GM23338 (cell line): ENCODE results near the gene ZMYND8. TPM values are rescaled to one million over a fixed set of nuclear protein-coding genes. Genes with fewer than 3 reads are reported as not detected.
"Not testable (repeated sequence)": the region's sequence is repeated elsewhere in the genome, so short reads cannot be mapped to it uniquely, and the experiment has no call there.

Source experiments
- ATAC-seq: fragments of 200-7000 bp; cut with Tn5 transposase; 3 replicates; pipeline ENCODE4 v1.9.1; 2020
- DNase-seq: peaks from one replicate; pipeline ENCODE4 v3.0.0-alpha.2; 2015; ENCODE audit warnings: low spot score
- H2AFZ ChIP-seq: fragments of 200-600 bp; sonication (generic); 2 replicates; pipeline ENCODE4 v1.8.0; 2016; ENCODE audit warnings: antibody characterized with exemption, mild to moderate bottlenecking, moderate library complexity
- H3F3A ChIP-seq: fragments of 200-600 bp; sonication (generic); replicated peaks from 2 replicates; pipeline ENCODE4 v1.8.0; 2017; ENCODE audit warnings: antibody characterized with exemption, mixed run types, low read depth
- H3K27ac ChIP-seq: fragments of 200-600 bp; sonication (generic); 2 replicates; pipeline ENCODE4 v1.6.1; 2016; ENCODE audit warnings: low read depth
- H3K27me3 ChIP-seq: fragments of 200-600 bp; sonication (generic); 2 replicates; pipeline ENCODE4 v1.8.0; 2016; ENCODE audit warnings: mild to moderate bottlenecking, mixed run types, moderate library complexity; ENCODE audit not compliant: insufficient read depth
- H3K36me3 ChIP-seq: fragments of 200-600 bp; sonication (generic); 2 replicates; pipeline ENCODE4 v1.8.0; 2016; ENCODE audit warnings: mild to moderate bottlenecking; ENCODE audit not compliant: insufficient read depth
- H3K4me1 ChIP-seq: fragments of 200-600 bp; sonication (generic); 2 replicates; pipeline ENCODE4 v1.8.0; 2016; ENCODE audit warnings: mild to moderate bottlenecking, moderate library complexity; ENCODE audit not compliant: insufficient read depth
- H3K4me2 ChIP-seq: fragments of 200-600 bp; sonication (generic); 2 replicates; pipeline ENCODE4 v1.7.1; 2017; ENCODE audit warnings: mixed run types
- H3K4me3 ChIP-seq: fragments of 200-600 bp; sonication (generic); 2 replicates; pipeline ENCODE4 v1.6.1; 2016; ENCODE audit warnings: mixed run types
- H3K79me2 ChIP-seq: fragments of 200-600 bp; sonication (generic); replicated peaks from 2 replicates; pipeline ENCODE4 v1.8.0; 2017; ENCODE audit warnings: mild to moderate bottlenecking; ENCODE audit not compliant: insufficient read depth
- H3K9me2 ChIP-seq: fragments of 200-600 bp; sonication (generic); 2 replicates; pipeline ENCODE4 v1.8.0; 2017; ENCODE audit not compliant: insufficient read depth
- H4K20me1 ChIP-seq: fragments of 200-600 bp; sonication (generic); replicated peaks from 2 replicates; pipeline ENCODE4 v1.8.0; 2017; ENCODE audit warnings: mild to moderate bottlenecking; ENCODE audit not compliant: insufficient read depth
- H3K27ac Mint-ChIP-seq: 2 replicates; pipeline ENCODE4 v1.8.0; 2020; ENCODE audit warnings: inconsistent platforms, mild to moderate bottlenecking, moderate library complexity, mixed read lengths
- H3K27me3 Mint-ChIP-seq: 3 replicates; pipeline ENCODE4 v1.8.0; 2022; ENCODE audit warnings: low read depth, mild to moderate bottlenecking, moderate library complexity, mixed read lengths, inconsistent platforms; ENCODE audit not compliant: insufficient read depth, poor library complexity
- H3K36me3 Mint-ChIP-seq: 3 replicates; pipeline ENCODE4 v1.8.0; 2021; ENCODE audit warnings: low read depth, mild to moderate bottlenecking, inconsistent platforms, moderate library complexity, mixed read lengths
- H3K4me1 Mint-ChIP-seq: 3 replicates; pipeline ENCODE4 v1.8.0; 2020; ENCODE audit warnings: mild to moderate bottlenecking, inconsistent platforms, mixed read lengths
- H3K4me3 Mint-ChIP-seq: 3 replicates; pipeline ENCODE4 v1.8.0; 2021; ENCODE audit warnings: moderate library complexity, mild to moderate bottlenecking, inconsistent platforms, mixed read lengths
- H3K9me3 Mint-ChIP-seq: 3 replicates; pipeline ENCODE4 v1.8.0; 2020; ENCODE audit warnings: moderate library complexity, mild to moderate bottlenecking, inconsistent platforms, mixed read lengths
- polyA plus RNA-seq: library from polyadenylated mRNA; unstranded; fragments of >200 nt; fragmentation: Nextera tagmentation; extraction: Ambion mirVana; gene quantifications from 2 replicates; pipeline ENCODE4 v1.2.1, GENCODE V29; 2016
- total RNA-seq: library from RNA; depleted of rRNA; stranded (reverse); fragments of >200 nt; shearing (Covaris generic); gene quantifications from 2 replicates; pipeline ENCODE4 v1.2.3, GENCODE V29; 2014
- TF ChIP-seq, protein P1 (sequence below): fragments of 250-450 bp; sonication (Bioruptor Pico); IDR thresholded peaks from 2 replicates; pipeline ENCODE4 v1.5.0; 2020; ENCODE audit warnings: mild to moderate bottlenecking, moderate library complexity

The ZMYND8 gene
- total and polyA plus RNA-seq, 2 experiments from 2014 or later = 70.9 to 128 TPM

DNA sequence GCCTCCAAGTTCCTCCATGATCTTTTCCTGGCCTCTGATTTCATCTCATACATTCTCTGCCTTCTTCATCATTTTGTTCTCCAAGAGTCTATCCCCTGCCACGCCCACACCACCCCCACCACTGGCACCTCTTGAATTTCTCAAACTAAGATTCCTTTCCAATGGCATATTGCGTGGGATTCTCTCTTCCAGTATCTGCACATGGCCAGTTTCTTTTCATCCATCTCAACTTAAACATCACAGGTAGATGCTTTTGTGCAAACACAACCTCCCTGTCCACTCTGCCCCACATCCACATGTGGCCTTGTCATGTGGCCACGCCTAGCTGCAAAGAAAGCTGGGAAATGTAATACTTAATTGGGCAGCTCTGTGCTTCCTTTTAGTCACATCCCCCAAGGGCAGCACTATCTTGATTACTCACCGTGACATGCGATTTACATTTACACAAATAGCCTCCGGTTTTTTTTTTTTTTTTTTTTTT lies 33.4 kb upstream of the ZMYND8 start:
- TF ChIP-seq, protein P1, sequence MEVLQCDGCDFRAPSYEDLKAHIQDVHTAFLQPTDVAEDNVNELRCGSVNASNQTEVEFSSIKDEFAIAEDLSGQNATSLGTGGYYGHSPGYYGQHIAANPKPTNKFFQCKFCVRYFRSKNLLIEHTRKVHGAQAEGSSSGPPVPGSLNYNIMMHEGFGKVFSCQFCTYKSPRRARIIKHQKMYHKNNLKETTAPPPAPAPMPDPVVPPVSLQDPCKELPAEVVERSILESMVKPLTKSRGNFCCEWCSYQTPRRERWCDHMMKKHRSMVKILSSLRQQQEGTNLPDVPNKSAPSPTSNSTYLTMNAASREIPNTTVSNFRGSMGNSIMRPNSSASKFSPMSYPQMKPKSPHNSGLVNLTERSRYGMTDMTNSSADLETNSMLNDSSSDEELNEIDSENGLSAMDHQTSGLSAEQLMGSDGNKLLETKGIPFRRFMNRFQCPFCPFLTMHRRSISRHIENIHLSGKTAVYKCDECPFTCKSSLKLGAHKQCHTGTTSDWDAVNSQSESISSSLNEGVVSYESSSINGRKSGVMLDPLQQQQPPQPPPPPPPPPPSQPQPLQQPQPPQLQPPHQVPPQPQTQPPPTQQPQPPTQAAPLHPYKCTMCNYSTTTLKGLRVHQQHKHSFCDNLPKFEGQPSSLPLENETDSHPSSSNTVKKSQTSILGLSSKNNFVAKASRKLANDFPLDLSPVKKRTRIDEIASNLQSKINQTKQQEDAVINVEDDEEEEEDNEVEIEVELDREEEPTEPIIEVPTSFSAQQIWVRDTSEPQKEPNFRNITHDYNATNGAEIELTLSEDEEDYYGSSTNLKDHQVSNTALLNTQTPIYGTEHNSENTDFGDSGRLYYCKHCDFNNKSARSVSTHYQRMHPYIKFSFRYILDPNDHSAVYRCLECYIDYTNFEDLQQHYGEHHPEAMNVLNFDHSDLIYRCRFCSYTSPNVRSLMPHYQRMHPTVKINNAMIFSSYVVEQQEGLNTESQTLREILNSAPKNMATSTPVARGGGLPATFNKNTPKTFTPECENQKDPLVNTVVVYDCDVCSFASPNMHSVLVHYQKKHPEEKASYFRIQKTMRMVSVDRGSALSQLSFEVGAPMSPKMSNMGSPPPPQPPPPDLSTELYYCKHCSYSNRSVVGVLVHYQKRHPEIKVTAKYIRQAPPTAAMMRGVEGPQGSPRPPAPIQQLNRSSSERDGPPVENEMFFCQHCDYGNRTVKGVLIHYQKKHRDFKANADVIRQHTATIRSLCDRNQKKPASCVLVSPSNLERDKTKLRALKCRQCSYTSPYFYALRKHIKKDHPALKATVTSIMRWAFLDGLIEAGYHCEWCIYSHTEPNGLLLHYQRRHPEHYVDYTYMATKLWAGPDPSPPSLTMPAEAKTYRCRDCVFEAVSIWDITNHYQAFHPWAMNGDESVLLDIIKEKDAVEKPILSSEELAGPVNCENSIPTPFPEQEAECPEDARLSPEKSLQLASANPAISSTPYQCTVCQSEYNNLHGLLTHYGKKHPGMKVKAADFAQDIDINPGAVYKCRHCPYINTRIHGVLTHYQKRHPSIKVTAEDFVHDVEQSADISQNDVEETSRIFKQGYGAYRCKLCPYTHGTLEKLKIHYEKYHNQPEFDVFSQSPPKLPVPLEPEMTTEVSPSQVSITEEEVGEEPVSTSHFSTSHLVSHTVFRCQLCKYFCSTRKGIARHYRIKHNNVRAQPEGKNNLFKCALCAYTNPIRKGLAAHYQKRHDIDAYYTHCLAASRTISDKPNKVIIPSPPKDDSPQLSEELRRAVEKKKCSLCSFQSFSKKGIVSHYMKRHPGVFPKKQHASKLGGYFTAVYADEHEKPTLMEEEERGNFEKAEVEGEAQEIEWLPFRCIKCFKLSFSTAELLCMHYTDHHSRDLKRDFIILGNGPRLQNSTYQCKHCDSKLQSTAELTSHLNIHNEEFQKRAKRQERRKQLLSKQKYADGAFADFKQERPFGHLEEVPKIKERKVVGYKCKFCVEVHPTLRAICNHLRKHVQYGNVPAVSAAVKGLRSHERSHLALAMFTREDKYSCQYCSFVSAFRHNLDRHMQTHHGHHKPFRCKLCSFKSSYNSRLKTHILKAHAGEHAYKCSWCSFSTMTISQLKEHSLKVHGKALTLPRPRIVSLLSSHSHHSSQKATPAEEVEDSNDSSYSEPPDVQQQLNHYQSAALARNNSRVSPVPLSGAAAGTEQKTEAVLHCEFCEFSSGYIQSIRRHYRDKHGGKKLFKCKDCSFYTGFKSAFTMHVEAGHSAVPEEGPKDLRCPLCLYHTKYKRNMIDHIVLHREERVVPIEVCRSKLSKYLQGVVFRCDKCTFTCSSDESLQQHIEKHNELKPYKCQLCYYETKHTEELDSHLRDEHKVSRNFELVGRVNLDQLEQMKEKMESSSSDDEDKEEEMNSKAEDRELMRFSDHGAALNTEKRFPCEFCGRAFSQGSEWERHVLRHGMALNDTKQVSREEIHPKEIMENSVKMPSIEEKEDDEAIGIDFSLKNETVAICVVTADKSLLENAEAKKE (CRISPR knock-in tag) = no peak
- no peaks in the 10 kb centered on the region for H3K79me2 ChIP-seq
- Mint-ChIP-seq H3K4me1 (no peaks in the 10 kb centered on the region; the same call in 1 of the 3 replicates), H3K4me3 (no peak overlapping the region), H3K27ac (no peak overlapping the region), H3K9me3 (no peaks in the 10 kb centered on the region; the same call in 2 of the 3 replicates), H3K36me3 (peaks cover 5% of the 10 kb centered on the region), H3K27me3 (peaks cover 10% of the 10 kb centered on the region)
- no peak overlapping the region for H2AFZ ChIP-seq
- H3K4me1 ChIP-seq = no peaks in the 10 kb centered on the region
- H3K9me2 ChIP-seq = no peaks in the 10 kb centered on the region; the same call in 1 of the 2 replicates
- DNase-seq = no peak
- H3K27ac ChIP-seq = no peak overlapping the region
- H3F3A ChIP-seq = no peaks in the 10 kb centered on the region
- ATAC-seq = no peak
- no peak overlapping the region for H3K4me2 ChIP-seq
- no peaks in the 10 kb centered on the region for H3K27me3 ChIP-seq
- H3K36me3 ChIP-seq = no peaks in the 10 kb centered on the region
- H4K20me1 ChIP-seq = no peaks in the 10 kb centered on the region
- no peak overlapping the region for H3K4me3 ChIP-seq

DNA sequence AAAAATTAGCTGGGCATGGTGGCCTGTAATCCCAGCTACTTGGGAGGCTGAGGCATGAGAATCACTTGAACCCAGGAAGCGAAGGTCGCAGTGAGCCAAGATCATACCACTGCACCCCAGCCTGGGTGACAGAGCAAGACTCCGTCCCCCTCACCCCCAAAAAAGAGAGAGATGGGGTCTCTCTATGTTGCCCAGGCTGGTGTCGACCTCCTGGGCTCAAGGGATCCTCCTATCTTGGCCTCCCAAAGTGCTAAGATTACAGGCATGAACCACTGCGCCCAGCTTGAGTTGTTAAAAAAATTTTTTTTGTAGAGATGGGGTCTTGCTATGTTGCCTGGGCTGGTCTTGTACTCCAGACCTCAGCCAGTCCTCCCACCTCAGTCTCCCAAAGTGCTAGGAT lies 29.5 kb upstream of the ZMYND8 start:
- not testable (repeated sequence) for H3K79me2 ChIP-seq, H3K4me3 ChIP-seq, ATAC-seq, H4K20me1 ChIP-seq, H3F3A ChIP-seq, H3K9me3 Mint-ChIP-seq, H2AFZ ChIP-seq, H3K27ac Mint-ChIP-seq, H3K27me3 ChIP-seq, H3K4me2 ChIP-seq, H3K4me3 Mint-ChIP-seq, H3K27ac ChIP-seq, H3K4me1 ChIP-seq, H3K36me3 ChIP-seq, H3K36me3 Mint-ChIP-seq, DNase-seq, H3K9me2 ChIP-seq
- peaks cover 15% of the 10 kb centered on the region for H3K4me1 Mint-ChIP-seq
- peaks cover 13% of the 10 kb centered on the region for H3K27me3 Mint-ChIP-seq
